GM23248 (cell line): Measurements from ENCODE around the gene FBXW4. TPM values are rescaled to one million over a fixed set of nuclear protein-coding genes. Genes with fewer than 3 reads are reported as not detected.

ENCODE experiments used
- DNase-seq: peaks from one replicate; pipeline ENCODE4 v3.0.0-alpha.2; 2015
- H2AFZ ChIP-seq: fragments of 200-600 bp; sonication (generic); 2 replicates; pipeline ENCODE4 v1.6.1; 2016; ENCODE audit warnings: antibody characterized with exemption
- H3F3A ChIP-seq: fragments of 200-600 bp; sonication (generic); 2 replicates; pipeline ENCODE4 v1.6.1; 2016; ENCODE audit warnings: mild to moderate bottlenecking, antibody characterized with exemption, mixed run types; ENCODE audit not compliant: insufficient read depth
- H3K27ac ChIP-seq: fragments of 200-600 bp; sonication (generic); 2 replicates; pipeline ENCODE4 v1.5.1; 2016; ENCODE audit warnings: mild to moderate bottlenecking
- H3K27me3 ChIP-seq: fragments of 200-600 bp; sonication (generic); replicated peaks from 2 replicates; pipeline ENCODE4 v1.6.1; 2016; ENCODE audit warnings: mild to moderate bottlenecking; ENCODE audit not compliant: insufficient read depth
- H3K36me3 ChIP-seq: fragments of 200-600 bp; sonication (generic); 2 replicates; pipeline ENCODE4 v1.6.1; 2016; ENCODE audit warnings: low read depth, mild to moderate bottlenecking
- H3K4me1 ChIP-seq: fragments of 200-600 bp; sonication (generic); 2 replicates; pipeline ENCODE4 v1.6.1; 2016; ENCODE audit warnings: mild to moderate bottlenecking; ENCODE audit not compliant: insufficient read depth
- H3K4me2 ChIP-seq: fragments of 200-600 bp; sonication (generic); one replicate; pipeline ENCODE4 v1.6.1; 2016; ENCODE audit warnings: mild to moderate bottlenecking; ENCODE audit not compliant: unreplicated experiment
- H3K4me3 ChIP-seq: fragments of 200-600 bp; sonication (generic); 2 replicates; pipeline ENCODE4 v1.5.1; 2016; ENCODE audit warnings: mild to moderate bottlenecking
- H3K79me2 ChIP-seq: fragments of 200-600 bp; sonication (generic); 2 replicates; pipeline ENCODE4 v1.6.1; 2016; ENCODE audit warnings: mild to moderate bottlenecking; ENCODE audit not compliant: insufficient read depth
- H3K9ac ChIP-seq: fragments of 200-600 bp; sonication (generic); 2 replicates; pipeline ENCODE4 v1.6.1; 2016; ENCODE audit warnings: mild to moderate bottlenecking
- H3K9me2 ChIP-seq: fragments of 200-600 bp; sonication (generic); 2 replicates; pipeline ENCODE4 v1.6.1; 2016; ENCODE audit warnings: mixed run types, mild to moderate bottlenecking, moderate library complexity; ENCODE audit not compliant: insufficient read depth
- H3K9me3 ChIP-seq: fragments of 200-600 bp; sonication (generic); one replicate; pipeline ENCODE4 v1.6.1; 2017; ENCODE audit warnings: low read depth
- H4K20me1 ChIP-seq: fragments of 200-600 bp; sonication (generic); 2 replicates; pipeline ENCODE4 v1.6.0; 2016; ENCODE audit not compliant: insufficient read depth
- EZH2 ChIP-seq: fragments of 200-600 bp; sonication (generic); IDR thresholded peaks from 2 replicates; pipeline ENCODE4 v1.6.1; 2018; ENCODE audit warnings: antibody characterized with exemption, mild to moderate bottlenecking; ENCODE audit not compliant: insufficient read depth, poor library complexity, severe bottlenecking
- EZH2phosphoT487 ChIP-seq: fragments of 200-600 bp; sonication (generic); IDR thresholded peaks from 2 replicates; pipeline ENCODE4 v1.6.1; 2018; ENCODE audit warnings: antibody characterized with exemption, moderate library complexity, mild to moderate bottlenecking, low read depth; ENCODE audit not compliant: insufficient read depth
- WGBS, 2 experiments: methylation state at CpG; one replicate each; pipeline ENCODE4 v1.1.6; 2015 to 2017; ENCODE audit warnings: low lambda C conversion rate in 2 of 2, low coverage in 1 of 2; ENCODE audit errors: missing lambda C conversion rate in 2 of 2; 5-methylcytosine and 5-hydroxymethylcytosine counted together
- in situ Hi-C: fragments of 300-500 bp; cut with MboI; formaldehyde crosslinking; loops from 2 replicates; pipeline ENCODE4 v1.15.0; 2020
- polyA plus RNA-seq: library from polyadenylated mRNA; unstranded; fragments of >200 nt; fragmentation: Nextera tagmentation; extraction: Ambion mirVana; gene quantifications from 2 replicates; pipeline ENCODE4 v1.2.1, GENCODE V29; 2016
- total RNA-seq: library from RNA; depleted of rRNA; stranded (reverse); fragments of >200 nt; shearing (Covaris generic); gene quantifications from 2 replicates; pipeline ENCODE4 v1.2.3, GENCODE V29; 2014

The FBXW4 gene
- total and polyA plus RNA-seq, 2 experiments from 2014 or later: 4.6 to 18.7 TPM

DNA sequence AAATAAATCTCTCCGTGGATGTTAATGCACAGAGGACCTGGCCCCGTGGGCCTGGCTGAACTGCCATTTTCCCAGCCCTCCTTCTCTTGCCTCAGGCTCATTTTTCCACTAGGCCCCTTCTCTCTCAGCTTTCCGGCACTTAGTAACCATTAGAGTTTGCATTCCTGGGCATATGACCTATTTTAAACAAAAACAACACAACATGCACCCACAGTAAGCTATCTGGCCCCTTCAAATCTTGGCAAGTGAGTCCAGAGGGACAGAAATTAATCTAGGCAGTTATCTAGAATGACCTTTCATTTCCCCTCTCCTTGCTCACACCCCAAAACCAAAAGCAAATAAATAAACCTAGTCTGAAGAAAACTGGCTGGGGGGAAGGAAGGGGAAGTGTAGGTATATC is 11.7 kb downstream of the FBXW4 start:
- Histone ChIP-seq H3K9me2 (no peaks in the 10 kb centered on the region), H3K27ac (no peak overlapping the region), H3F3A (peaks cover 14% of the 10 kb centered on the region; the same call in 1 of the 2 replicates), H2AFZ (no peak overlapping the region), H3K27me3 (no peaks in the 10 kb centered on the region), H3K4me2 (no peak overlapping the region), H3K9me3 (no peaks in the 10 kb centered on the region), H3K79me2 (peaks cover 76% of the 10 kb centered on the region), H3K4me1 (peaks cover 23% of the 10 kb centered on the region), H3K36me3 (no peaks in the 10 kb centered on the region), H4K20me1 (peaks cover 6% of the 10 kb centered on the region; the same call in 1 of the 2 replicates), H3K4me3 (no peak overlapping the region), H3K9ac (no peak overlapping the region)
- 95 to 97% methylated on average over 3 of the region's 3 CpGs for WGBS, 2 experiments
- in situ Hi-C loops: no loop called here
- no peak for TF ChIP-seq EZH2phosphoT487
- TF ChIP-seq EZH2: no peak
- peak; percentile 19 for DNase-seq

DNA sequence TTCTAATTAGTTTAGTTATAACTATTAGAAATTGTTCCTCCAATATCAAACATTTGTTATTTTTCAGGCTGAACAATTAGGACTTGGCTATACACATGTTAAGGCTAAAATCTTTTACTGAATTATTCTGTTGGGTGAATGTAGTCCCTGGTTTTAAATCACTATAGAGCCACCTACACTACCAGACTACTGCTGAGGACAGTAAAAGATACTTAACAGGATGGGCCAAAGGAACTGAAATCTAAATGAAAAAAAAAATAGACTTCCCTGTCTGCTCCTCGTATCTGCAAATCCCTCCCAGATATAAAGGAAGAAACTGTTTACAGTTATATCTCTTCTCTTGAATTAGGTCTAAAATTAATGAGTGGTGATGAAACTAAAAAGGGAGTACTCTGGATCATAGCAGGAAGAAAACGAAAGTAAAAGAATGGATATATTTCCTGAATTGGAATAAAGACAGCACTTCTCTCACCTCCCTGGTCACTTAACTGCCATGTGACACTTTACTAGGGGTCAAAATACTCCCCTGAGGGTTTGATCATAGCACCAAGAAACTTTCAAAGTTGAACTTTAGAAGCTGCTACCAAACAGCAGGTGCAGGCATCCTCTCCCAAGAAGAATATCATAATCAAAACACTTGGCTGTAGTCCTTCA is 12.7 kb downstream of the FBXW4 start:
- H3F3A ChIP-seq: peaks cover 14% of the 10 kb centered on the region; the same call in 1 of the 2 replicates
- no peaks in the 10 kb centered on the region for H3K27me3 ChIP-seq
- DNase-seq: peak; percentile 33
- no peak overlapping the region for H3K27ac ChIP-seq
- in situ Hi-C loops: no loop called here
- peaks cover 22% of the 10 kb centered on the region for H3K4me1 ChIP-seq
- H4K20me1 ChIP-seq: peaks cover 3% of the 10 kb centered on the region; the same call in 1 of the 2 replicates
- H2AFZ ChIP-seq: peak overlapping the region; percentile 30; the same call in 1 of the 2 replicates
- no peaks in the 10 kb centered on the region for H3K9me2 ChIP-seq
- peak overlapping the region; percentile 46 for H3K4me2 ChIP-seq
- peaks cover 75% of the 10 kb centered on the region for H3K79me2 ChIP-seq
- no peak for TF ChIP-seq EZH2phosphoT487
- no peak for TF ChIP-seq EZH2
- peak overlapping the region; percentile 46 for H3K4me3 ChIP-seq
- 10 to 15% methylated on average over 2 of the region's 2 CpGs for WGBS, 2 experiments
- no peaks in the 10 kb centered on the region for H3K9me3 ChIP-seq
- H3K9ac ChIP-seq: peak overlapping the region; percentile 38
- no peaks in the 10 kb centered on the region for H3K36me3 ChIP-seq

DNA sequence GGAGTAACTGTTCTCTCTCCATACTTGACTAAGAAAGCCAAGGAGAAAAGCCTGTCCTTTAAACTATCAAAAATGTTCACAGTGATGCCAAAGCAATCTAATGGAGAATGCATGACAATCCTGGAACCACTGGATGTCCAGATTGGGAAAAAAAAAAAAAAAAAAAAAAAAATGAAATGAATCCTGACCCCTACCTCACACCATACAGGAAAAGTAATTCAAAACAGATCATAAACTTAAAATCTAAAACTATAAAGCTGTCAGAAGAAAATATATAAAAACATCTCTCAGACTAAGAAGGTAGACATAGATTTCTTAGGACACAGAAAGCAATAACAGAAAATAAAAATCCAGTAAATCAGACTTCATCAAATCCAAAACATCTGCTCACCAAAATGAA is 18.4 kb downstream of the FBXW4 start:
- Histone ChIP-seq H3K9me2 (no peaks in the 10 kb centered on the region), H2AFZ (no peak overlapping the region), H3K4me3 (no peak overlapping the region), H3K4me2 (no peak overlapping the region), H3F3A (no peaks in the 10 kb centered on the region), H3K9ac (no peak overlapping the region), H3K27me3 (no peaks in the 10 kb centered on the region), H3K79me2 (peaks cover 48% of the 10 kb centered on the region), H3K27ac (no peak overlapping the region), H3K9me3 (no peaks in the 10 kb centered on the region), H4K20me1 (no peaks in the 10 kb centered on the region), H3K36me3 (peaks cover 12% of the 10 kb centered on the region; the same call in 1 of the 2 replicates), H3K4me1 (no peaks in the 10 kb centered on the region)
- in situ Hi-C loops: no loop called here
- no peak for TF ChIP-seq EZH2phosphoT487
- TF ChIP-seq EZH2: no peak
- no peak for DNase-seq

DNA sequence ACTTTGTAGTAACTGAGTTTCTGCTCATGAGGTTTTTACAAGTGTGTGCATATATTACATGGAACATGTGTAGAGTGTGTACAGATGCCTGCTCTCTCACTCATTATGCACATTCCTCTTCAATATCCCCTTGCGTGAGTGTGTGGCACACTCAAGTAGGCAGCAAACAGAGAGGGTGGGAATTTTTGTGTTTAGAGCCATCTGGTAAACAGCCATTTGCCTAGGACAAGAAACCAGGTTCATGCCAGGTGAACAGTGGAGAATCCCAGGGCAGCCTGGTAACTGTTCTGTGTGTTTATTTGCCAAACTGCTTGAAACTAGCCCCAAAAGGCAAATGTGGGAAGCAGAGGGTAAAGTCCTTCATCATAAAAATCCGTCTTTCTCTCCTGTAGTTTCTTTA is 19.9 kb downstream of the FBXW4 start:
- Histone ChIP-seq H3K4me2 (no peak overlapping the region), H3K4me1 (no peaks in the 10 kb centered on the region), H2AFZ (no peak overlapping the region), H3K9me3 (no peaks in the 10 kb centered on the region), H4K20me1 (no peaks in the 10 kb centered on the region), H3K27ac (no peak overlapping the region), H3K79me2 (peaks cover 39% of the 10 kb centered on the region), H3K4me3 (no peak overlapping the region), H3K9me2 (no peaks in the 10 kb centered on the region), H3K9ac (no peak overlapping the region), H3K36me3 (peaks cover 23% of the 10 kb centered on the region; the same call in 1 of the 2 replicates), H3F3A (no peaks in the 10 kb centered on the region), H3K27me3 (no peaks in the 10 kb centered on the region)
- WGBS, 2 experiments: 97 to 98% methylated on average over 2 of the region's 2 CpGs
- no peak for TF ChIP-seq EZH2
- no peak for TF ChIP-seq EZH2phosphoT487
- no peak for DNase-seq
- in situ Hi-C loops: no loop called here

DNA sequence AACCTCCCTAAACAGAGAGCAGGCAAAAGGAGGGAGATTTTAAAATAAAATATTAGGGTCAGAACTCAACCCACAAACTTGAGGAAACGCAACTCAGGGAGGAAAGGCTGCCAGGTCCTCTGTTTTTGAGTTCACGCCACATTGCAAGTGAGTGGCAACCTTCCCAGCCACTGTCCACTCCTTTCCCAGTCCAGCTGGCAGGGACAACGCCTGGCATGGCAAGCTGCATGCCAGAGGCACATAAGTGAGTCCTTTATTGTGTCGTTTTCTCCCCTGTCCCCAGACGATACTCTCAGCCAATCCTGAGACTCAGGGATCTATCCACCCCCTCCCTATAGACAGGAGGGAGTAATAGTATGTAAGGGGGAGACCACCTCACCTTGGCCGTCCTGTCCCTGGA is 22.4 kb downstream of the FBXW4 start:
- Histone ChIP-seq H3K4me3 (no peak overlapping the region), H2AFZ (no peak overlapping the region), H3K36me3 (peaks cover 29% of the 10 kb centered on the region; the same call in 1 of the 2 replicates), H3K9ac (no peak overlapping the region), H3K4me1 (no peaks in the 10 kb centered on the region), H3F3A (no peaks in the 10 kb centered on the region), H3K27me3 (no peaks in the 10 kb centered on the region), H4K20me1 (no peaks in the 10 kb centered on the region), H3K9me3 (no peaks in the 10 kb centered on the region), H3K4me2 (no peak overlapping the region), H3K27ac (no peak overlapping the region), H3K9me2 (no peaks in the 10 kb centered on the region), H3K79me2 (peaks cover 14% of the 10 kb centered on the region; the same call in 1 of the 2 replicates)
- TF ChIP-seq EZH2 (no peak), EZH2phosphoT487 (no peak)
- no peak for DNase-seq
- in situ Hi-C loops: no loop called here
- WGBS, 2 experiments: 57 to 61% methylated on average over 6 of the region's 6 CpGs
